ENCODE measurements around the gene IRF9.

The IRF9 gene

GRCh38 chr14:24147761-24148428, 13.2 kb upstream of the IRF9 start:
- TF ChIP-seq ESRRG (CRISPR knock-in tag; IDR thresholded peaks at IDR 0.05): no peak
- no peak for TF ChIP-seq ZNF8 (CRISPR knock-in tag; IDR thresholded peaks at IDR 0.05)
- no peak for TF ChIP-seq PATZ1 (CRISPR knock-in tag; IDR thresholded peaks at IDR 0.05; ENCODE audit: borderline replicate concordance)
- no peak for TF ChIP-seq TCF4 (CRISPR knock-in tag; IDR thresholded peaks at IDR 0.05; ENCODE audit: borderline replicate concordance)
- TF ChIP-seq OSR1 (CRISPR knock-in tag; IDR thresholded peaks at IDR 0.05): no peak
- TF ChIP-seq GLIS3 (CRISPR knock-in tag; IDR thresholded peaks at IDR 0.05): no peak
- TF ChIP-seq ZNF70 (CRISPR knock-in tag; IDR thresholded peaks at IDR 0.05): no peak
- TF ChIP-seq SNAI2 (CRISPR knock-in tag; IDR thresholded peaks at IDR 0.05): no peak
- no peak for TF ChIP-seq CSDC2 (CRISPR knock-in tag; IDR thresholded peaks at IDR 0.05)
- no peak for TF ChIP-seq ISL1 (CRISPR knock-in tag; IDR thresholded peaks at IDR 0.05)
- TF ChIP-seq PPARA (CRISPR knock-in tag; IDR thresholded peaks at IDR 0.05; ENCODE audit: borderline replicate concordance): no peak
- TF ChIP-seq POU6F1 (CRISPR knock-in tag; IDR thresholded peaks at IDR 0.05; ENCODE audit: borderline replicate concordance, low read depth): no peak
- no peak for TF ChIP-seq CREB5 (CRISPR knock-in tag; IDR thresholded peaks at IDR 0.05; ENCODE audit: low read depth)
- TF ChIP-seq TSHZ2 (CRISPR knock-in tag; IDR thresholded peaks at IDR 0.05): no peak
- TF ChIP-seq ZFP3 (CRISPR knock-in tag; IDR thresholded peaks at IDR 0.05): no peak
- no peak for TF ChIP-seq RARB (CRISPR knock-in tag; IDR thresholded peaks at IDR 0.05)
- TF ChIP-seq TOX (CRISPR knock-in tag; IDR thresholded peaks at IDR 0.05; ENCODE audit: borderline replicate concordance): no peak
- TF ChIP-seq BACH2 (CRISPR knock-in tag; IDR thresholded peaks at IDR 0.05; ENCODE audit: borderline replicate concordance): no peak
- no peak; the same call in 2 of the 3 replicates for ATAC-seq

- ATAC-seq: no peak
- TF ChIP-seq ZFP3 (CRISPR knock-in tag; IDR thresholded peaks at IDR 0.05) (no peak), TOX (CRISPR knock-in tag; IDR thresholded peaks at IDR 0.05; ENCODE audit: borderline replicate concordance) (no peak), ZNF8 (CRISPR knock-in tag; IDR thresholded peaks at IDR 0.05) (no peak), OSR1 (CRISPR knock-in tag; IDR thresholded peaks at IDR 0.05) (no peak), CSDC2 (CRISPR knock-in tag; IDR thresholded peaks at IDR 0.05) (no peak), ZNF70 (CRISPR knock-in tag; IDR thresholded peaks at IDR 0.05) (no peak)
These were observed 11.6 kb upstream of the IRF9 start for GRCh38 chr14:24149302-24149969.

GRCh38 chr14:24150061-24150460, 11.0 kb upstream of the IRF9 start:
- no peak for ATAC-seq
- no peak for TF ChIP-seq POU6F1 (CRISPR knock-in tag; IDR thresholded peaks at IDR 0.05; ENCODE audit: borderline replicate concordance, low read depth)
